SIG-M5 treated with dmso at 0.1 percent for 504 hours (cell line): ENCODE measurements around the gene OR2T2.
A peak's percentile ranks its signal among the peaks of the same experiment; 100 is the strongest.
"Not testable (repeated sequence)": the region's sequence is repeated elsewhere in the genome, so short reads cannot be mapped to it uniquely, and the experiment has no call there.

Experiments
- DNase-seq: peaks from one replicate; lab custom pipeline; 2025; ENCODE audit not compliant: unreplicated experiment; lab: John Stamatoyannopoulos, UW

Gene OR2T2, protein sequence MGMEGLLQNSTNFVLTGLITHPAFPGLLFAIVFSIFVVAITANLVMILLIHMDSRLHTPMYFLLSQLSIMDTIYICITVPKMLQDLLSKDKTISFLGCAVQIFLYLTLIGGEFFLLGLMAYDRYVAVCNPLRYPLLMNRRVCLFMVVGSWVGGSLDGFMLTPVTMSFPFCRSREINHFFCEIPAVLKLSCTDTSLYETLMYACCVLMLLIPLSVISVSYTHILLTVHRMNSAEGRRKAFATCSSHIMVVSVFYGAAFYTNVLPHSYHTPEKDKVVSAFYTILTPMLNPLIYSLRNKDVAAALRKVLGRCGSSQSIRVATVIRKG

DNA sequence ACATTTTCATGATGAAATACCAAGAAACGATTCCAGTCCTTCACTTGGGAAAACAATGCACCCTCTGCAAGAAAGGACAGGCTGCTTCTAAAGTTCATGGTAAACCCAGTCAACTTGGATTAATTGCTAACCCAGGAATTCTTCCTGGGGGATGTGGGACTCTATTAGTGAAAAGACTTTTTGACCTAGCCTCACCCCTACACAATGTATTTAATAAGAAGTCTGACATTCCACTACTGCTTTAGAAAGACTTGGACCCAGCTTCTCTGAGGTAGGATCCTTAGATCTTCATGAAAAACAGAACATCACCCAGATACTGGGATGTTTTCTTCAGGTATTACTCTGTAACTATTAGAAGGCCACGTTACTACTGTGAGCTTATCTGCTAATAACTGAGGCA lies at the start of gene OR2T2:
Gene OR2T2 (plus strand): TSS at position 239 of the 400 bp plus-strand sequence. CDS start 7,161 bp downstream, outside the sequence.
- not testable (repeated sequence) for DNase-seq

DNA sequence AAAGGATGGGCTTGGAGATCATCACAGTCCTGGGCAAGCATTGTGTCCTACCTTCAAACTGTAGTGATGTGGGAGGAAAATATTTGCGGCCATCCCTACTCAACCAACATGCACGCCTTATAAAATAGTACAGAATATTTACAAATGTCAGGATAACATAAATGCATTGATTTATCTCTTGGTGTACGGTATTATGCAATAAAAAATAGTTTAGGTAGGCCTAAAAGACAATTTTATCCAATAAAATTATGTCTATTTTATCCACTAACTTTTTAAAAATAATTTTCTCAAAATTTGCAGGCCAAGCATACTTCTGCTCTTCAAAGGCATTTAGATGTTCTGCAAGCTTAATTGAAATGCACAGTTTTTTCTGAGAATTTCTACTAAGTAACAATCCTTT lies 42.7 kb upstream of the OR2T2 start, which contains the start of gene OR2T1:
Gene OR2T1 (plus strand): TSS at position 301 of the 400 bp plus-strand sequence. CDS start 3,100 bp downstream, outside the sequence.
- DNase-seq = no peak

GRCh38 chr1:248404024-248404423 lies 41.4 kb upstream of the OR2T2 start:
- peak; percentile 18 for DNase-seq

DNA sequence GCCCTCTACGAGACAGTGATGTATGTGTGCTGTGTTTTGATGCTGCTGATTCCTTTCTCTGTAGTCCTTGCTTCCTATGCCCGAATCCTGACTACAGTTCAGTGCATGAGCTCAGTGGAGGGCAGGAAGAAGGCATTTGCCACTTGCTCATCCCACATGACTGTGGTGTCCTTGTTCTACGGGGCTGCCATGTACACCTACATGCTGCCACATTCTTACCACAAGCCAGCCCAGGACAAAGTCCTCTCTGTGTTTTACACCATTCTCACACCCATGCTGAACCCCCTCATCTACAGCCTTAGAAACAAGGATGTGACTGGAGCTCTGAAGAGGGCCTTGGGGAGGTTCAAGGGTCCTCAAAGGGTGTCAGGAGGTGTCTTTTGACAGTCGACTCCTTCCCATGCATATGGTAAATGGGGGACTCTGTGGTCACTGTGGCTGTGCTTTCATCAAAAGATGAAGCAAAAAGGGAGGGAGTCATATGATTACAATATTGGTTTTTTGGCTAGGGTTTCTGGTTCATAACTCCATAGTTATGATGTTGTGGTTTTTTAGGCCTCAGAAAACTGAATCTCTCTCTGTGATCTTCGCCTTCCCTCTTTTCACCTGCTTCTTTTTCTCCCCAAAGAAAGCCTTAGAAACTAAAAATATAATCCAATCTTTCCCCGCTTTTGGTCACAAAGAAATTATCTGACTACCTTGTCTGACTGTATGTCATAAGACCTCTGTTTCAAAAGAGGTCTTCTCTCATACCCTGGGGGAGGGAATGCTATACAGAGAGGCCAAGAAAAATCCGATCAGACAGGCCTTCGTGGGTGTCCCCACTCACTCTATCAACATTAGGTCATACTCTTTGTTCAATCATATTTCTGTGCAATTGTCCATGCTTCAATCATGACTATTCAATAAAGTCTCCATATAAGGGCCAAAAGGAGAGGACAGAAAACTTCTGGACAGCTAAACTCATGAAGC lies 38.4 kb upstream of the OR2T2 start:
- no peak for DNase-seq

DNA sequence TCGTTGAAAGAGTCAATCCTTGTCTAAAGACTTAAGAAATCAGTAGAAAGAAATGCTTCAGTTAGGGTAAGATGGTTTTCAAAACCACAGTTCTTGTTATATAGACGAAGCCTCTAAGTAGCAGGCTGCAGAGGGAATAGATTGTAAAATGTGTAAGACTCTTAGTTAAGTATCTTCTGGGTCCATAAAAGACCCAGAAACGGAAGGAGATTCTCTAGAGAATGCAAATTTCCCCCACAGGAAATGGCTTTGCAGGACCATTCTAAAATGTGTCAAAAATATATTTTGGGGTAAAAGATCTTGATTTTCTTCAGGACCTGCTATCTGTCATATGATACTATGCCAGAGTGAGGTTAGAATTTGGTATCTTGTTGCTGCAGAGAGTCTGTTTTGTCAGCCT lies 29.2 kb upstream of the OR2T2 start:
- DNase-seq = no peak

DNA sequence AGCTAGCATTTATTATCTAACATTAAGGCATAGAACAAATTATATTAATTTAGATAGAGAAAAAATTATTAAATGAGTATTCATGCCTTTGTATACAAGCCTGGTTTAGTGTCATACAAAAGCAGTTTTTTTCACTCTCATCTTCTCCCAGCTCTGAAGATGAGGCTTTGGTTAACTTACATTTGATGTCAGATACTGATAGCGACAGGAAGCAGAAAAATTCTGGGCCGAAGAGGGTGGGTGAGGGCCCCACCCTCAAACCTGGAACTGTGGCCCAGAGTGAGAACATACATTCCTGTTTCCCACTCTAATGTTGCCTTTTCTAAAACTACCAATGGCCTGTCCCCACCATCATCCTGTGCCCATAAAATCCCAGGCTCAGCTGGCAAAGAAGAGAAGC lies 27.6 kb upstream of the OR2T2 start:
- no peak for DNase-seq

GRCh38 chr1:248421384-248421783 lies 24.1 kb upstream of the OR2T2 start:
- no peak for DNase-seq

DNA sequence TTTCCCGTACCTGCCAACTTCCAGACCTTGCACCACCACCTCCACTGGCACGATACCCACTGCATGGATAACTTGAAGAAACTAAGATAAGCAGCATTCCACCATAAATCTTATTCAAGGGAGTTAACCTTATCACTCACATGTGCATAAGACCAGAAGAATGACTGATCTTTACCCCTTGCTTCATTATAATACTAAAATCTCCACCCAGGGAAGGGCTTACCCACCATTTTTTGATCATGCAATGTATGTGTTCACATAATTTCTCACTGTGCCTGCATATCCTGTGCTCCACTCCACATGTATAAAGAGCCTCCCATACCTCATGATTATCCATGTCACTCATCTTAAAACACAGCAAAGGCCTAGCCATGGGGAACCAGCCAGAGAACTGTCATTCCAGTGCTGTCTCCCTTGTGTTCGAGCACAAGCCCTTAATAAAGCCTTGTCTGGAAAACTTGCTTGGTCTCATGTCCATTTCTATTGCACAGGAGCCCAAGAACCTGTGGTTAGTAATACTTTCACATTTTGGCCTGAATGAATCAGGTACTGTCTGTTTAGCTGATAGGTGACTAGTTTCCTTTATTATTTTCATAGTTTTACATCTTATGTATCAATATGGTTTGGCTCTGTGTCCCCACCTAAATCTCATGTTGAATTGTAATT lies 17.8 kb upstream of the OR2T2 start:
- DNase-seq = not testable (repeated sequence)

DNA sequence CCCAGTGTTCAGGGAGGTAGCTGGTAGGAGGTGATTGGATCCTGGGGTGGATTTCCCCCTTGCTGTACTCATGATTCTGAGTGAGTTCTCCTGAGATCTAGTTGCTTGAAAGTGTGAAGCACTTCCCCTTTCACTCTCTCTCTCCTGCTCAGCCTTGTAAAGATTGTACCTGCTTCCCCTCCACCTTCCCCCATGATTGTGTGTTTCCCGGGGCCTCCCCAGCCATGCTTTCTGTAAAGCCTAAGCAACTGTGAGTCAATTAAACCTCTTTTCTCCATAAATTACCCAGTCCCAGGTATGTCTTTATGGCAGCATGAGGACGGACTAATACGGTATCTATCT lies 17.3 kb upstream of the OR2T2 start:
- DNase-seq = not testable (repeated sequence)

DNA sequence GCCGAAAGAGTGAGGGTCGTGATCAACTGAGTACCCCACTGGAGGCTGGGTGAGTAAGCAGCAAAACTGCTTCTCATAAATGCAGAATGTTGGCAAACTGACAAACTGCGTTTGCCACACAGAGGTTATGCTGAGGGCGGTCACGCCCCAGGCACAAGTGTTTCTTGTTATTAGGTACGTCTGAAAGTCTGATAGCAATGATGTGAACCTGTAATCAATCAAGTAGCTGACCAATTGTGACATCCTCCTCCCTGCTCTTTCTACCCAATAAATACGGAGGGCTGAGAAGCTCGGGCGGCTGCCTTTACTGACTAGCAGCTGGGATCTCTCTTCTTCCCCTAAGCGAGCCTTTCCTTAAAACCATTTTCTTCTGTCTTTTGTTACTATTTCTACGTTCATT lies 13.8 kb upstream of the OR2T2 start:
- not testable (repeated sequence) for DNase-seq

- DNase-seq = not testable (repeated sequence)
Measured at GRCh38 chr1:248432201-248432600, 13.2 kb upstream of the OR2T2 start.

- not testable (repeated sequence) for DNase-seq
Measured at GRCh38 chr1:248433811-248434415, 11.5 kb upstream of the OR2T2 start.

DNA sequence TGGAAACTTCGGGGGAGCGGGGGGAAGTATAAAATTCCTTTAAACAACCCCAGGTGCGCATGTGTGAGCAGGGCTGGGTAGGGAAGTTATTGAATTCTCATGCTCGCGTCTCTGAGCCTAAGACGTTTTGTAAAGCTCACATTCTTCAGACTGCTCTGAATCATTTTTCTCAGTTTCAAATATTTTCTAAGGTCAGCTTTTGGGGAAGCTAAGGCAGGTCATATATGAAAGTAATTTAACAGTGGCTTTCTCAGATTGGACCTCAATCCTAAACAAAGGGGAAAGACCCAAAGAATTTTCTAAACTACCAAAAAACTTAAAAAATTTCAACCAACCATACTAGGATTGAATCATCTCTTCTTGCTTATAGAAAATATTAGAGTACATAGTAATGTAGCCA lies 10.5 kb upstream of the OR2T2 start:
- DNase-seq = not testable (repeated sequence)

- not testable (repeated sequence) for DNase-seq
Measured at GRCh38 chr1:248436303-248436702, 9.1 kb upstream of the OR2T2 start.

- DNase-seq = not testable (repeated sequence)
Measured at GRCh38 chr1:248438668-248439067, 6.8 kb upstream of the OR2T2 start.

GRCh38 chr1:248439283-248439682 lies 6.2 kb upstream of the OR2T2 start:
- not testable (repeated sequence) for DNase-seq

DNA sequence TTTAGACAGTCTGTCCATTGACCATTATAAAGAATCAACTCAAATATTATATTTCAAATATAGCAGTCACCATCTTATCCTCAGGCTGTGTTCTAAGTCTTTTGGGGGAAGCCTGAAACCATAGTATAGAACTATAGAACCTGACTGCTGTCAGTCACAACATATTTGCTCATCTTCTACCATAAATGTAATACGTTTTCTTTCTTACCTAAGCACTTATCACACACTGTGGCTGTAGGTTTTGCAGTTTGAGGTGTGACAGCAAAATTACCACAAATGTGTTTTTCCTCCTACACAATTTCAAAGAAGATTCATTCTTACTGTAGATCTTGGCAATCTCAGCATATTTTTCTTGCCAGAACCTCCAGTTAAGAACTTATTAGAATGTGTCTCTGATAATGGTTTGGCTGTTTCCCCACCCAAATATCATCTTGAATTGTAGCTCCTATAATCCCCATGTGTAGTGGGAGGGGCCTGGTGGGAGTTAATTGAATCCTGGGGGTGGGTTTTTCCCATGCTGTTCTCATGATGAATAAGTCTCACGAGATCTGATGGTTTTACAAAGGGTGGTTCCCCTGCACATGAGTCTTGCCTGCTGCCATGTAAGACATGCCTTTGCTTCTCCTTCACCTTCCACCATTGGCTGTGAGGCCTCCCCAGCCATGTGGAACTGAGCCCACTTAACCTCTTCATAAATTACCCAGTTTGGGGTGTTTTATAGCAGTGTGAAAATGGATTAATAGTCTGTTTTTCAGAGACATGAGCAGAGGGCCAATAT lies 2.7 kb upstream of the OR2T2 start:
- DNase-seq = not testable (repeated sequence)

- not testable (repeated sequence) for DNase-seq
Measured at GRCh38 chr1:248444603-248445002, 834 bp upstream of the OR2T2 start.

DNA sequence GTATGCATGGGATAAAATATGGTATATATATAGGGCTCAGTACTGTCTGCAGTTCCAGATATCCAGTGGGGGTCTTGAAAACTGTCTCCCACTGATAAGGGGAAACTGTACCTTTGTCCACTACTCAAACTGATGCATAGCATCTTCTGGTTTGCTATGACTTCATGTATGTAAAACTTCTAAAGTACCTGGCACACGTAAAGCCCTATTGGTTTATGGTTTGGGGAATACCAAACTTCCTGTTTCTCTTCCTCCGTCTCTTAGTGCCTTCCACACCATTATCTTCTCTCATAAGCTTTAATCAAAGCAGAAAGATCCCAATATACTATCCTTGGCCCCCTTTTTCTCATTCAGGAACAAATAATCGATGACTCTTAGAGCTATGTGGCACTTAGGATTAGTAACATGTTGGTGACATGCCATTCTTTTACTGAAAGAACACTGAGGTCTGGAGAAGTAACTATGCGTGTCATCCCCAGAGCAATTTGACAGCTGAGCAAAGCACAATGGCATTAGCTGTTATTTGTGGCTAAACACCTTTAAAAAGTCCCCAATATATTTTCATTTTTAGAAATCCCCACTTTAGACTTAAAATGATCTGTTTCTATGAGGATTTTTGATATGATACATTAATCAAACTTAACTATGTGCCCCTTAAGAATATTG lies 3.1 kb downstream of the OR2T2 start:
- DNase-seq = not testable (repeated sequence)
